ENCODE results near the gene ALKBH5. TPM values are rescaled to one million over a fixed set of nuclear protein-coding genes. Genes with fewer than 3 reads are reported as not detected.

Gene ALKBH5
- total and polyA plus RNA-seq, 10 of the 15 experiments (the other 5 are each of a cell fraction or from before 2014, with no cell fraction given): 13.7 to 99.9 (median 52.4) TPM

GRCh38 chr17:18241229-18241871 is 57.7 kb downstream of the ALKBH5 start:
- BruUV-seq (replicated peaks): no TSS peak
- Histone ChIP-seq H3K9ac (ENCODE audit: control insufficient read depth, insufficient read depth, low read length) (no peak overlapping the region), H3K79me2 (ENCODE audit: control insufficient read depth, insufficient read depth, low read length) (no peaks in the 10 kb centered on the region), H2AFZ (ENCODE audit: control insufficient read depth, low read depth, low read length) (no peak overlapping the region), H3K4me2 (ENCODE audit: control insufficient read depth, insufficient read depth) (no peak overlapping the region), H3K4me1 (ENCODE audit: control insufficient read depth, insufficient read depth, low read length) (no peaks in the 10 kb centered on the region), H3K27ac (ENCODE audit: control insufficient read depth, insufficient read depth) (no peak overlapping the region), H3K9me3 (replicated peaks; ENCODE audit: control insufficient read depth, insufficient read depth, low read length) (no peaks in the 10 kb centered on the region), H4K20me1 (ENCODE audit: control insufficient read depth, insufficient read depth) (no peaks in the 10 kb centered on the region), H3K4me3 (no peak overlapping the region), H3K36me3 (ENCODE audit: control insufficient read depth in 2 of 2, insufficient read depth in 2 of 2, low read length in 1 of 2) (peaks cover 3 to 8% of the 10 kb centered on the region in 2 experiments; a peak in 2 of 4 replicates), H3K27me3 (replicated peaks in 1 of 2; ENCODE audit: control insufficient read depth in 2 of 2, insufficient read depth in 2 of 2, low read length in 1 of 2) (no peaks in the 10 kb centered on the region)
- DNase-seq (ENCODE audit: low read depth, low spot score) (no peak), FAIRE-seq (no peak), ATAC-seq (no peak)
- CTCF ChIA-PET: interaction anchor here (0.5 kb wide), 1 partner anchor 112 kb away, joined by 3 read pairs; no protein-coding TSS in a partner anchor
- SMC1A ChIA-PET (ENCODE audit: uncharacterized antibody, unreplicated experiment): no interaction called here
- 73% methylated on average over 28 of the region's 28 CpGs for WGBS (ENCODE audit: insufficient coverage, insufficient replicate concordance, low lambda C conversion rate, missing lambda C conversion rate)
- in situ Hi-C loops (cut with MboI) (no loop called here), intact Hi-C loops (cut with micrococcal nuclease; ENCODE audit: unreplicated experiment) (no loop called here)
- TF ChIP-seq CREM (IDR thresholded peaks at IDR 0.05; ENCODE audit: low read depth): no peak
- no peak for TF ChIP-seq REST (IDR thresholded peaks at IDR 0.05; ENCODE audit: low read depth, low read length)
- no peak for TF ChIP-seq ESRRA (IDR thresholded peaks at IDR 0.05; ENCODE audit: low read length)
- RAD21 ChIA-PET (ENCODE audit: unreplicated experiment): no interaction called here
- POLR2A ChIA-PET: no interaction called here

Measured in GM12878 (cell line).